AG04450 (cell line): ENCODE results near the gene KRTAP5-10. TPM values are rescaled to one million over a fixed set of nuclear protein-coding genes. Genes with fewer than 3 reads are reported as not detected.
"Not testable (repeated sequence)": the region's sequence is repeated elsewhere in the genome, so short reads cannot be mapped to it uniquely, and the experiment has no call there.

Experiments
- CTCF ChIA-PET: fragments of 300-600, 350-600 bp; formaldehyde crosslinking; extraction: SDS; loops from one replicate; lab custom pipeline; 2022; ENCODE audit warnings: antibody characterized with exemption, inconsistent platforms; lab: Charles Lee
- POLR2A ChIA-PET: fragments of 350-600 bp; formaldehyde crosslinking; extraction: SDS; loops from one replicate; lab custom pipeline; 2021; ENCODE audit warnings: antibody characterized with exemption, inconsistent platforms; lab: Yijun Ruan, JAX
- DNase-seq: peaks from one replicate; pipeline ENCODE4 v3.0.0-alpha.2; 2011; ENCODE audit warnings: low read depth, low spot score
- H3K27ac ChIP-seq: one replicate; pipeline ENCODE4 v1.5.1; 2012; ENCODE audit warnings: low read depth, low read length, control low read depth
- H3K27me3 ChIP-seq: one replicate; pipeline ENCODE4 v1.6.0; 2012; ENCODE audit warnings: low read length; ENCODE audit not compliant: control insufficient read depth, insufficient read depth
- H3K4me3 ChIP-seq: 2 replicates; pipeline ENCODE4 v1.5.1; 2011; ENCODE audit warnings: mild to moderate bottlenecking, low read depth, low read length, control low read depth
- H3K9me3 ChIP-seq: 2 replicates; pipeline ENCODE4 v1.5.1; 2012; ENCODE audit warnings: low read length; ENCODE audit not compliant: control insufficient read depth, insufficient read depth
- polyA plus RNA-seq: library from polyadenylated mRNA; depleted of rRNA; stranded (reverse); fragments of >200 nt; gene quantifications from 2 replicates; pipeline ENCODE4 v1.2.3, GENCODE V29; 2011; rRNA removed
- small RNA-seq: library from RNA; depleted of rRNA; stranded (forward); fragments of <200 nt; gene quantifications from one replicate; pipeline ENCODE3, GENCODE V24; 2012; ENCODE audit warnings: low read depth; ENCODE audit not compliant: insufficient read length

The KRTAP5-10 gene
- polyA plus RNA-seq, 1 experiment: not detected

DNA sequence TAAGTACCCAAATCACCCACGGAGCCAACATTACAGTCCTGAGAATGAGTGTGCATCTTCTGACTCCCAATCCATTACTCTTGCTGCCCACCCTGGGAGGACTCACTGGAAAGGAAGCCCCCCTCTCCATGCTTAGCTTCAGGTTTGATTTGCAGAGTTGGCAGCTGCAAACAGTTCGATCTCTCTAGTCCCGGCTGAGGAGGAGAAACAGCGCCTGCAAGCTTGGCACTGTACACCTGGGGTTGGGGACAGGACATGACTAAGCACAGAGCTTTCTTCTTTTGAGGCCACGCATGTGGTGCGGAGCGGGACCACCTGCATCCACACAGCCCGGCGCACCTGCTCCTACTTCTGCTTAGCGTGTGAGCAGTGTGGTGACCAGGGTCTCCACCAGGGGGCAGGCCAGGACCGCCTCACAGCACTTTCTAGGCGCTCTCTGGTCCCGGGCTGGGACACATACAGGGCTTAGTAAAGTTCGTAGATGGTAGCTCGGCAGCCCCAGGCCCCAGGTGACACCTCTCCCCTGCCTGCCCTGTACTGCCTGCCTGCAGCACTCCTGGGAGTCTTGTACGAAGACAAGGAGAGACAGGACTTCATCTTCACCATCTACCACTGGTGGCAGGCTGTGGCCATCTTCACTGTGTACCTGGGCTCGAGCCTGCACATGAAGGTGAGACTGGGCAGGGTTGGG is 39.6 kb downstream of the KRTAP5-10 start:
- H3K27me3 ChIP-seq, H3K4me3 ChIP-seq, POLR2A ChIA-PET, H3K9me3 ChIP-seq, H3K27ac ChIP-seq, DNase-seq, CTCF ChIA-PET: not testable (repeated sequence)

DNA sequence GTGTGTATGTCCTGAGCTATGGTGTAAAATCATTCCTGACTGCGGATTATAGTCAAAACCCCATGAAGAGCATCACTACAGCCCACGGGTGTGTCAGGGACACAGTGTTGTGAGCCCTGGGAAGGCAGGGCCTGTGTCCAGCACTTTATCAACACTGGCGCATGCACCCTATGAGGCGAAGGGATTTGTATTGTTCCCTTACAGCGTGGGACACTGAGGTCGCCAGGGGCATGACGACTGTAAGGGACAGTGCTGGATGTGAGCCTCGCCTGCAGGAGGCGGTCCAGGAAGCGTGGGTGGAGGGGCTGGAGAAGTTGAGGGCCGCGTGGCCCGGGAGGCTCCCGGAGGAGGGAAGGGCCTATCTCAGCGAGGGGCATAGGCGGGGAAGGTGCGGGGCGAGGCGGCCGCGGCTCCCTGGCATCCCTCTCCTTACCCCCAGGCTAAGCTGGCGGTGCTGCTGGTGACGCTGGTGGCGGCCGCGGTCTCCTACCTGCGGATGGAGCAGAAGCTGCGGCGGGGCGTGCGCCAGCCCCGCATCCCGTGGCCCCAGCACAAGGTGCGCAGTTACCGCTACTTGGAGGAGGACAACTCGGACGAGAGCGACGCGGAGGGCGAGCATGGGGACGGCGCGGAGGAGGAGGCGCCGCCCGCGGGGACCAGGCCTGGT is 41.6 kb downstream of the KRTAP5-10 start:
- H3K9me3 ChIP-seq, POLR2A ChIA-PET, H3K4me3 ChIP-seq, DNase-seq, CTCF ChIA-PET, H3K27ac ChIP-seq, H3K27me3 ChIP-seq: not testable (repeated sequence)

DNA sequence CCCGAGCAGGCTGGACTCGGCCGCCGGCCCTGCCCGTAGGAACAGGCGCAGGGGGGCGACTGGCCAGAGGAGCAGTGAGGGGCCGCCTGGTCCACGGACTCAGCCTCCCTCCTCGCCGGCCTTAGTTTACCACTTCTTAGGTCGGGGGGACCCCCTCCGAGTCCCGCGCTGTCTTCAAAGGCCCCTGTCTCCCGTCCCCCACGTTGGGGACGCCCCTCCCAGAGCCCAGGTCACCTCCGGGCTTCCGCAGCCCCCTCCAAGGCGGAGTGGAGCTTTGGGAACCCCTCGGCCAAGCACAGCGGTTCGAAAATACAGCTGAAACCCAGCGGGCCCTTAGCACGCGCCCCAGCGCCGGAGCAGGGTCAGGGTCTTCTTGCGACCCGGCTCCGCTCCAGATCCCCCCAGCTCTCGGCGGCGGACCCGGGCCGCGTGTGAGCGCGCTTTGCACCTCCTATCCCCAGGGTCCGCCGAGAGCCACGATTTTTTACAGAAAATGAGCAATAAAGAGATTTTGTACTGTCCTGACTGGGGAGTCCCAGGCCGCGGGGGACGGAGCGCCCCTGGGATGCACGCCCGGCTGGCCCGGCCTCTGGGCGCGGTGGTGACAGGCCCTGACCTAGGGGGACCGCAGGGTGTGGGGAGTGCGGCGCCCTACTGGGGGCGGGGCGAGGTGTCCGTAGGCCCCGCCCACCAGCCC is 42.3 kb downstream of the KRTAP5-10 start:
- POLR2A ChIA-PET, H3K27ac ChIP-seq, H3K27me3 ChIP-seq, CTCF ChIA-PET, H3K4me3 ChIP-seq, H3K9me3 ChIP-seq, DNase-seq: not testable (repeated sequence)

DNA sequence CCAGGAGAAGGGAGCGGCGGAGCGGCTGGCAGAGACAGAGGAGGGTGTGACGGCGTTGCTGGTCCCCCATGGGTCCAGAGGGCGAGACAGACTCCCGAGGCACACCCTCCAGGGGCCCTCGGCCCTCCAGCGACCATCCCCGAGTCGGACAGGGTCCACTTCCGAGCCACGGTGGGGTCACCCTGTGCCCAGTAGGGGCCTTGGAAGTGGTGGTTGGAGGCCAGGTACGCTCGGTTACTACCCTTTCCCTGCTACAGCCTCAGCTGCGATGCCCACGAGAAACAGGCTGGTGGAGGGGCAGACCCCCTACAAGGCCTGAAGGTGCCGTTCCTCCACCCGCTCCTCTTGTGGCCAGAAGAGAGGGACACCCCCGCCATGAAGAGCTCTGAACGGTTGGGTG is 42.9 kb downstream of the KRTAP5-10 start:
- DNase-seq, H3K27me3 ChIP-seq, CTCF ChIA-PET, H3K27ac ChIP-seq, POLR2A ChIA-PET, H3K9me3 ChIP-seq, H3K4me3 ChIP-seq: not testable (repeated sequence)

DNA sequence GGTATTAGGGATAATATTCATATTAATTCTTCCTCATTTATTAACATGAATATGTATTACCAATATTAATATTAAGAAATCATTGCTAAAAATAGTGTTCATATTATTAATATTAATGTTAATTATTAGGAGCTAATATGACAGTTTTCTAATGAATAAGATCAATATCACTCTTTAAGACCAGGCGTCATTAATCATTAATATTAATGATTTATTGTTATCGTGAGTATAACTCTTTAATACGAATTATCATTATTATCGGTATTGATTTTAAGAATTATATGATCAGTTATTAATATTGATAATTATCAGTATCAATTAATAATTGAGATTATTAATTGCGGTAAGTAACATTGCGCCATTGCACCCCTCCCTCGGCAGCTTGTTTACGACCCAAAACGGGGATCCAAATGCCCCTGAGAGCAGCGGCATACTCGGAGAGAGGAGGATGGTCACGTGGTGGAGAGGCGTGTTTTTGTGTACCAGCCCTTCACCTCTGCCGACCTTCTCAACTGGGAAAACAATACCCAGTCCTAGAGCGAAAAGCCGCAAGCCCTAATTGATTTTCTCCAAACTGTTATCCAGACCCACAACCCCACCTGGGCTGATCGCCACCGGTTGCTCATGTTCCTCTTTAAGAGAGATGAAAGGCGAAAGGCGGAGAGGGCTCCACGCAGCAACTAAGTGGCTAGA is 46.0 kb downstream of the KRTAP5-10 start:
- POLR2A ChIA-PET, H3K9me3 ChIP-seq, CTCF ChIA-PET, H3K27ac ChIP-seq, H3K4me3 ChIP-seq, H3K27me3 ChIP-seq, DNase-seq: not testable (repeated sequence)

DNA sequence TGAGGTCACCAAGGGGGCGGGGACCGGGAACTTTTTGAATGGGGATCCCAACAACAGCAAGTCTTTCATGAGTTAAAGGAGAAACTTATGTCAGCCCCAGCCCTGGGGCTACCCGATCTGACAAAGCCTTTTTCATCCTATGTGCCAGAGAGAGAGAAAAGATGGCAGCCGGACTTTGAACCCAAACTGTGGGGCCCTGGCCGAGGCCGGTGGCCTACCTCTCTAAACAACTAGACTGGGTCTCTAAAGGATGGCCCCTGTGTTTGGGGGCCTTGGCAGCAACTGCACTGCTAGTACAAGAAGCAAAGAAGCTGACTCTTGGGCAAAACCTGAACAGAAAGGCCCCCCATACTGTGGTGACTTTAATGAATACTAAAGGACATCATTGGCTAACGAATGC is 48.6 kb downstream of the KRTAP5-10 start:
- H3K9me3 ChIP-seq, H3K4me3 ChIP-seq, DNase-seq, CTCF ChIA-PET, H3K27ac ChIP-seq, H3K27me3 ChIP-seq, POLR2A ChIA-PET: not testable (repeated sequence)

DNA sequence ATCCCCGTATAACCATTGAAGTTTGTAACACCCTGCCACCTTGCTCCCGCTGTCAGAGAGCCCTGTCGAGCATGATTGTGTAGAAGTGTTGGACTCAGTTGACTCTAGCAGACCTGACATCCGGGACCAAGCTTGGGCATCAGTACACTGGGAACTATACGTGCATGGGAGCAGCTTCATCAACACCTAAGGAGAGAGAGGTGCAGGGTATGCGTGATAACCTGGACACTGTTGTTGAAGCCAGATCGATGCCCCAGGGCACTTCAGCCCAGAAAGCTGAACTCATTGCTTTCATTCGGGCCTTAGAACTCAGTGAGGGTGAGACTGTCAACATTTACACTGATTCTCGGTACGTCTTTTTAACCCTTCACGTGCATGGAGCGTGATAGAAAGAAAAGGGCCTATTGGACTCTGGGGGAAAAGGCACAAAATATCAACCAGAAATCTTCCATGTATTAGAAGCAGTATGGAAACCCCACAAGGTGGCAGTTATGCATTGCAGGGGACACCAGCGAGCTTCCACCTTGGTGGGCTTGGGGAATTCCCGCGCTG is 49.1 kb downstream of the KRTAP5-10 start:
- DNase-seq, H3K9me3 ChIP-seq, H3K27me3 ChIP-seq, CTCF ChIA-PET, H3K27ac ChIP-seq, POLR2A ChIA-PET, H3K4me3 ChIP-seq: not testable (repeated sequence)

DNA sequence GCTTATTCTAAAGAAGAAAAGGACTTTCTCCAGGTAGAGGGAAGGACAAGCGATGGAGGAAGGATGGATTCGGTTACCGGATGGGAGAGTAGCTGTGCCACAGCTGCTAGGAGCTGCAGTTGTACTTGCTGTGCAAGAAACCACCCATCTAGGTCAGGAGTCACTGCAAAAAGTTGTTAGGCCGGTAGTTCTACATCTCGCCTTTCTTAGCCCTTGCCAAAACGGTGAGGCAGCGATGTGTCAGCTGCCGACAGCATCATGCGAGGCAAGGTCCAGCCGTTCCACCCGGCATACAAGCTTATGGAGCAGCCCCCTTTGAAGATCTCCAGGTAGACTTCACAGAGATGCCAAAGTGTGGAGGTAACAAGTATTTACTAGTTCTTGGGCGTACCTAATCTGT is 49.6 kb downstream of the KRTAP5-10 start:
- DNase-seq, CTCF ChIA-PET, POLR2A ChIA-PET: not testable (repeated sequence)

More for the DNA sequence above, 49.6 kb downstream of the KRTAP5-10 start:
- H3K4me3 ChIP-seq, H3K9me3 ChIP-seq, H3K27ac ChIP-seq, H3K27me3 ChIP-seq: not testable (repeated sequence)

Small RNA genes within 50 kb of the gene (small RNA-seq; reads per million reads assigned to genes)
- gene AP000867.1 (not detected), gene KRTAP5-14P (not detected)

Other genes with a start within 250 kb of the KRTAP5-10 start
- gene DHCR7, start 117.2 kb upstream of the KRTAP5-10 start, polyA plus RNA-seq: 40.2 and 45.8 TPM in 2 replicates
- gene NADSYN1, start 112.4 kb upstream of the KRTAP5-10 start, polyA plus RNA-seq: 39.0 and 51.2 TPM in 2 replicates
- gene KRTAP5-7, start 38.3 kb upstream of the KRTAP5-10 start, polyA plus RNA-seq: not detected in 2 replicates
- 0.06 TPM in 1 of 2 replicates, not detected in the other for gene KRTAP5-8, start 27.5 kb upstream of the KRTAP5-10 start, polyA plus RNA-seq
- gene KRTAP5-9, start 17.1 kb upstream of the KRTAP5-10 start, polyA plus RNA-seq: not detected in 2 replicates
- not detected in 2 replicates for gene KRTAP5-11, start 17.3 kb downstream of the KRTAP5-10 start, polyA plus RNA-seq